K562 (cell line): ENCODE measurements around the gene TMEM135. TPM values are rescaled to one million over a fixed set of nuclear protein-coding genes. Genes with fewer than 3 reads are reported as not detected.

ENCODE experiments used
- ATAC-seq: fragments of 200-7000 bp; cut with Tn5 transposase; 3 replicates; pipeline ENCODE4 v1.9.1; 2020; ENCODE audit warnings: moderate library complexity
- BruUV-seq: library from RNA; stranded (reverse); fragments of 400-500 nt; replicated peaks from 2 replicates; lab custom pipeline; 2021; lab: Mats Ljungman, UMichigan
- CTCF ChIA-PET: fragments of 300-600 bp; formaldehyde crosslinking; extraction: SDS; loops from one replicate; lab custom pipeline; 2021; ENCODE audit warnings: low intra/inter-chr PET ratio; lab: Yijun Ruan, JAX
- POLR2A ChIA-PET: fragments of 300-600, 350-650 bp; sonication (Branson Sonifier 250); formaldehyde crosslinking; extraction: SDS; loops from one replicate; lab custom pipeline; 2021; ENCODE audit warnings: antibody characterized with exemption, inconsistent platforms; lab: Yijun Ruan, JAX
- DNase-seq, 4 experiments: peaks; one replicate each; pipeline versions ENCODE4 v3.0.0 to v3.0.0-alpha.2; 2011 to 2018; ENCODE audit warnings: low spot score in 3 of 4, mixed read lengths in 3 of 4; ENCODE audit errors: extremely low read depth in 1 of 4
- FAIRE-seq: peaks from 2 replicates; lab custom pipeline; 2011; peaks lifted over from hg19 to GRCh38; lab: Jason Lieb, UNC
- H2AFZ ChIP-seq: 2 replicates; pipeline ENCODE4 v1.6.0; 2011; ENCODE audit warnings: low read depth, low read length, control low read depth, inconsistent platforms
- H3K27ac ChIP-seq: fragments of 200-600 bp; 3 replicates; pipeline ENCODE4 v1.8.0; 2011; ENCODE audit warnings: low read depth, mild to moderate bottlenecking, control low read depth, inconsistent platforms, low read length, moderate library complexity, mixed read lengths; ENCODE audit errors: extremely low read depth
- H3K27me3 ChIP-seq, 2 experiments: fragments of 300-600 bp in 1 of 2; 2 replicates in 1 of 2; 3 replicates in 1 of 2; pipeline versions ENCODE4 v1.6.0 to v1.8.0; 2011; ENCODE audit warnings: inconsistent platforms in 2 of 2, low read length in 2 of 2, mild to moderate bottlenecking in 1 of 2, mixed read lengths in 1 of 2, moderate library complexity in 1 of 2; ENCODE audit not compliant: control insufficient read depth in 2 of 2, insufficient read depth in 2 of 2
- H3K36me3 ChIP-seq: fragments of 300-600 bp; 3 replicates; pipeline ENCODE4 v1.8.0; 2011; ENCODE audit warnings: mild to moderate bottlenecking, low read length, inconsistent platforms; ENCODE audit not compliant: control insufficient read depth, insufficient read depth
- H3K4me1 ChIP-seq, 2 experiments: fragments of 200-600 bp in 1 of 2; replicated peaks in 1 of 2; 2 replicates in 1 of 2; 3 replicates in 1 of 2; pipeline versions ENCODE4 v1.5.1 to v1.8.0; 2011; ENCODE audit warnings: inconsistent platforms in 2 of 2, low read length in 2 of 2, mild to moderate bottlenecking in 1 of 2, mixed read lengths in 1 of 2, moderate library complexity in 1 of 2; ENCODE audit not compliant: control insufficient read depth in 2 of 2, insufficient read depth in 2 of 2
- H3K4me2 ChIP-seq: 2 replicates; pipeline ENCODE4 v1.6.1; 2011; ENCODE audit warnings: low read length, control low read depth, inconsistent platforms, mixed read lengths; ENCODE audit not compliant: insufficient read depth
- H3K4me3 ChIP-seq: fragments of 200-600 bp; sonication (generic), shearing (Covaris generic); 2 replicates; pipeline ENCODE4 v1.5.1; 2016; ENCODE audit warnings: control low read depth, inconsistent platforms
- H3K79me2 ChIP-seq: fragments of 200-600 bp; 3 replicates; pipeline ENCODE4 v1.8.0; 2011; ENCODE audit warnings: low read length, inconsistent platforms; ENCODE audit not compliant: control insufficient read depth, insufficient read depth
- H3K9ac ChIP-seq, 2 experiments: 2 replicates each; pipeline versions ENCODE4 v1.6.0 to v1.6.1; 2011; ENCODE audit warnings: low read depth in 2 of 2, low read length in 2 of 2, control low read depth in 1 of 2, inconsistent platforms in 1 of 2, mild to moderate bottlenecking in 1 of 2, mixed read lengths in 1 of 2; ENCODE audit not compliant: insufficient read depth in 1 of 2
- H3K9me1 ChIP-seq: one replicate; pipeline ENCODE4 v1.6.0; 2011; ENCODE audit warnings: inconsistent platforms, mild to moderate bottlenecking, low read length, moderate library complexity; ENCODE audit not compliant: control insufficient read depth, insufficient read depth
- H3K9me3 ChIP-seq: replicated peaks from 2 replicates; pipeline ENCODE4 v1.5.1; 2011; ENCODE audit warnings: low read depth, low read length, inconsistent platforms; ENCODE audit not compliant: control insufficient read depth, insufficient read depth
- H4K20me1 ChIP-seq: replicated peaks from 2 replicates; pipeline ENCODE4 v1.6.1; 2011; ENCODE audit warnings: low read length, inconsistent platforms, mixed read lengths; ENCODE audit not compliant: control insufficient read depth, insufficient read depth
- ARID3B ChIP-seq: fragments of 250-450 bp; sonication (Bioruptor Pico); IDR thresholded peaks from 2 replicates; pipeline ENCODE4 v1.4.0; 2020; ENCODE audit warnings: borderline replicate concordance
- ATF7 ChIP-seq: fragments of 450-650 bp; IDR thresholded peaks from 2 replicates; pipeline ENCODE4 v1.7.1; 2014; ENCODE audit warnings: mild to moderate bottlenecking, moderate library complexity
- FOXM1 ChIP-seq, 2 experiments: fragments of 450-650 bp in 1 of 2; sonication (generic) in 1 of 2; formaldehyde crosslinking in 1 of 2; IDR thresholded peaks; 2 replicates each; pipeline versions ENCODE4 v1.6.1 to v1.9.0; 2017 to 2022; ENCODE audit warnings: low read depth in 2 of 2, mild to moderate bottlenecking in 2 of 2, missing genetic modification reagents in 1 of 2, moderate library complexity in 1 of 2
- PML ChIP-seq: IDR thresholded peaks from 2 replicates; pipeline ENCODE4 v1.6.1; 2012; ENCODE audit warnings: low read length, inconsistent platforms
- SP1 ChIP-seq: sonication (generic); formaldehyde crosslinking; IDR thresholded peaks from 2 replicates; pipeline ENCODE4 v1.8.1; 2022; ENCODE audit warnings: mild to moderate bottlenecking, missing genetic modification reagents
- STAG1 ChIP-seq: sonication (generic); formaldehyde crosslinking; IDR thresholded peaks from 2 replicates; pipeline ENCODE4 v1.5.0; 2020; ENCODE audit warnings: missing genetic modification reagents, borderline replicate concordance
- TAF7 ChIP-seq: fragments of 450-650 bp; IDR thresholded peaks from 2 replicates; pipeline ENCODE4 v1.6.1; 2016; ENCODE audit warnings: missing genetic modification characterization, missing compliant biosample characterization
- TCF7L2 ChIP-seq: fragments of 150-350 bp; IDR thresholded peaks from 2 replicates; pipeline ENCODE4 v1.6.1; 2016; ENCODE audit warnings: low read depth, mild to moderate bottlenecking, low read length, moderate library complexity
- ZNF311 ChIP-seq: fragments of 250-450 bp; sonication (Bioruptor Pico); IDR thresholded peaks from 2 replicates; pipeline ENCODE4 v1.4.0; 2020; ENCODE audit warnings: mild to moderate bottlenecking, moderate library complexity
- WGBS: fragments of 100-300 bp; shearing (Covaris generic); methylation state at CpG from one replicate; pipeline ENCODE4 v1.1.6; 2016; ENCODE audit warnings: low coverage, mixed read lengths; ENCODE audit not compliant: insufficient coverage; ENCODE audit errors: missing lambda C conversion rate; 5-methylcytosine and 5-hydroxymethylcytosine counted together
- in situ Hi-C: fragments of 300-500 bp; cut with MboI; formaldehyde crosslinking; loops from 4 replicates; pipeline ENCODE4 v1.15.0; 2018; ENCODE audit warnings: inconsistent platforms, mixed read lengths
- intact Hi-C: fragments of 100-400 bp; cut with micrococcal nuclease; formaldehyde crosslinking; loops from 2 replicates; pipeline ENCODE4 v1.14.2; 2022
- polyA plus RNA-seq, 8 experiments: library from polyadenylated mRNA; depleted of rRNA in 4 of 8; stranded (reverse) in 5 of 8; unstranded in 3 of 8; fragments of >200 nt; fragmentation: Nextera tagmentation in 2 of 8; fragmentation: Illumina TruSeq in 1 of 8; extraction: Ambion mirVana in 2 of 8; extraction: Trizol in 1 of 8; gene quantifications; 2 replicates each; pipeline versions ENCODE4 v1.2.1 to v1.2.3, GENCODE V29; 2011 to 2014; ENCODE audit warnings: inconsistent platforms in 1 of 8, missing spikeins in 1 of 8
- total RNA-seq, 7 experiments: library from RNA; depleted of rRNA in 6 of 7; stranded (reverse); fragments of >200 nt in 6 of 7; fragmentation: Illumina TruSeq in 2 of 7; extraction: Trizol in 2 of 7; gene quantifications; 2 replicates each; pipeline versions ENCODE4 v1.2.1 to v1.2.3, GENCODE V29; 2011 to 2021; ENCODE audit warnings: low replicate concordance in 1 of 7

Gene TMEM135
- total and polyA plus RNA-seq, 9 of the 15 experiments (the other 6 are each of a cell fraction or from before 2014, with no cell fraction given) = 17.3 to 53.6 (median 24.9) TPM

- Histone ChIP-seq H3K27me3 (no peaks in the 10 kb centered on the region), H3K4me1 (no peaks in the 10 kb centered on the region; a peak in 1 of 5 replicates), H3K4me2 (no peak overlapping the region), H3K36me3 (no peaks in the 10 kb centered on the region), H4K20me1 (no peaks in the 10 kb centered on the region), H3K9me3 (no peaks in the 10 kb centered on the region), H3K9me1 (no peaks in the 10 kb centered on the region), H3K9ac (no peak overlapping the region), H3K4me3 (no peak overlapping the region), H3K79me2 (peaks cover 2% of the 10 kb centered on the region; the same call in 1 of the 3 replicates), H2AFZ (no peak overlapping the region), H3K27ac (no peak overlapping the region)
- no peak for FAIRE-seq
- no peak for ATAC-seq
- no peak for DNase-seq
- ChIA-PET CTCF (no interaction called here), POLR2A (interaction anchor here (1.0 kb wide), 1 partner anchor 221 kb away, joined by 3 read pairs; no protein-coding TSS in a partner anchor)
- in situ Hi-C loops (no loop called here), intact Hi-C loops (no loop called here)
- WGBS = 28% methylated on average over 2 of the region's 2 CpGs
- no TSS peak for BruUV-seq
- TF ChIP-seq ATF7 (no peak), FOXM1 (IDR thresholded peaks at IDR 0.05; ENCODE audit: low read depth) (no peak), FOXM1 (CRISPR knock-in tag; IDR thresholded peaks at IDR 0.05; ENCODE audit: low read depth) (no peak), ARID3B (no peak), SP1 (CRISPR knock-in tag) (no peak), TCF7L2 (no peak), PML (no peak), TAF7 (tag) (no peak), ZNF311 (CRISPR knock-in tag) (no peak), STAG1 (CRISPR knock-in tag) (no peak)
Measured at GRCh38 chr11:87180742-87181141, 143.0 kb downstream of the TMEM135 start.
